Activated CD4-positive, alpha-beta T cell treated with anti-CD3 and anti-CD28 coated beads for 36 hours (primary cell): ENCODE measurements around the gene AP2A1. TPM values are rescaled to one million over a fixed set of nuclear protein-coding genes. Genes with fewer than 3 reads are reported as not detected.
A peak's percentile ranks its signal among the peaks of the same experiment; 100 is the strongest.

Experiments
- ATAC-seq: fragments of 200-7000 bp; cut with Tn5 transposase; one replicate; pipeline ENCODE4 v1.10.0; 2021; ENCODE audit warnings: mild to moderate bottlenecking, moderate library complexity
- CTCF ChIA-PET: fragments of 350-600 bp; sonication (Branson Sonifier 250); formaldehyde crosslinking; loops from one replicate; lab custom pipeline; 2021; ENCODE audit warnings: antibody characterized with exemption; lab: Charles Lee
- POLR2A ChIA-PET: fragments of 350-600 bp; sonication (Branson Sonifier 250); formaldehyde crosslinking; loops from one replicate; lab custom pipeline; 2021; ENCODE audit warnings: antibody characterized with exemption, inconsistent platforms; lab: Charles Lee
- DNase-seq: peaks from one replicate; pipeline ENCODE4 v3.0.0-alpha.2; 2020
- H3K27ac Mint-ChIP-seq: one replicate; pipeline ENCODE4 v1.8.0; 2021; ENCODE audit warnings: mixed read lengths
- H3K27me3 Mint-ChIP-seq: one replicate; pipeline ENCODE4 v1.8.0; 2021; ENCODE audit warnings: mixed read lengths
- H3K36me3 Mint-ChIP-seq: one replicate; pipeline ENCODE4 v1.8.0; 2021; ENCODE audit warnings: low read depth, mixed read lengths
- H3K4me1 Mint-ChIP-seq: one replicate; pipeline ENCODE4 v1.8.0; 2021; ENCODE audit warnings: mixed read lengths
- H3K4me3 Mint-ChIP-seq: one replicate; pipeline ENCODE4 v1.8.0; 2021; ENCODE audit warnings: mild to moderate bottlenecking, moderate library complexity, mixed read lengths
- H3K9me3 Mint-ChIP-seq: one replicate; pipeline ENCODE4 v1.8.0; 2021; ENCODE audit warnings: low read depth, mixed read lengths
- intact Hi-C, 2 experiments: fragments of 100-400 bp; cut with DNase I in 1 of 2; cut with micrococcal nuclease in 1 of 2; formaldehyde crosslinking; loops; one replicate each; pipeline versions ENCODE4 v1.14.2 to v1.15.1; 2022 to 2024; cut with DNase I, micrococcal nuclease
- total RNA-seq, 2 experiments: library from RNA; stranded (reverse); gene quantifications; one replicate each; pipeline ENCODE4 v1.2.3, GENCODE V29; 2021

Gene AP2A1
- total RNA-seq, 2 experiments from 2014 or later: 79.4 to 102 TPM

DNA sequence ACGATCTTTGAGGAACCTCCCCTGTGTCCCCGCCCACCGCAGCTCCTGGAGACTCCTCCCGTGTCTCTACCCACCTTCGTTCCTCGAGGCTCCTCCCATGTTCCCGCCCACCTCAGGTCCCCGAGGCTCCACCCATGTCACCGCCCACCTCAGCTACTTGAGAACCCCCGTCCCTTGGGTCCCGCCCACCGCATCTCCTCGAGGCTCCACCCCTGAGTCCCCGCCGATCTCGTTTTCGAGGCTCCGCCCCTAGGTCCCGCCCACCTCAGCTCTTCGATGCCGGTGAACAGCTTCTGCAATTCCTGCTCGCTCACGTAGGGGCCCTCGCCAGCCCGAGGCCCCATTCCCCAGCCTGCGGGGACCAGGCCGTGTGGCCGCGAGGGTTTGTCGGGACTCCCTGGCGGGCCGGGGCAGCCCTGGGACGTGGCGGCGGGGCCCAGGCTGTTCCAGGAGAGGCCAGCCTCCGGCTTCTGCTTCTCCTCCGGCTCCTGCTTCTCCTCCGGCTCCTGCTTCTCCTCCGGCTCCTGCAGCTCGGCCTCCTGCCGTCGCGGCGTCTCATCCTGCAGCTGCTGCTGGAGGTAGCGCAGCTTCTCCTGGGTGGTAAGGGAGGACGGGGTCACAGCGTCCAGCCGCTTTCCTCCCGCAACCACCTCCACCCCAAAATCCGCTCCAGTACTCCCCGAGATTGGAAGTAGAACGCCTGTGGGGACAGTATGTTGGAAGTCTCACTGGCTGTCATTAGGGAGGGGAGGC is 20.4 kb upstream of the AP2A1 start:
- ATAC-seq: peak; percentile 82
- H3K27ac Mint-ChIP-seq: no peak overlapping the region
- peaks cover 2% of the 10 kb centered on the region for H3K27me3 Mint-ChIP-seq
- POLR2A ChIA-PET: no interaction called here
- CTCF ChIA-PET: interaction anchor here (1.2 kb wide), 1 partner anchor 30 kb away, joined by 5 read pairs; no protein-coding TSS in a partner anchor
- no peak overlapping the region for H3K4me3 Mint-ChIP-seq
- DNase-seq: peak; percentile 82
- no peaks in the 10 kb centered on the region for H3K36me3 Mint-ChIP-seq
- no peaks in the 10 kb centered on the region for H3K9me3 Mint-ChIP-seq
- intact Hi-C loops: no loop called here
- no peaks in the 10 kb centered on the region for H3K4me1 Mint-ChIP-seq

DNA sequence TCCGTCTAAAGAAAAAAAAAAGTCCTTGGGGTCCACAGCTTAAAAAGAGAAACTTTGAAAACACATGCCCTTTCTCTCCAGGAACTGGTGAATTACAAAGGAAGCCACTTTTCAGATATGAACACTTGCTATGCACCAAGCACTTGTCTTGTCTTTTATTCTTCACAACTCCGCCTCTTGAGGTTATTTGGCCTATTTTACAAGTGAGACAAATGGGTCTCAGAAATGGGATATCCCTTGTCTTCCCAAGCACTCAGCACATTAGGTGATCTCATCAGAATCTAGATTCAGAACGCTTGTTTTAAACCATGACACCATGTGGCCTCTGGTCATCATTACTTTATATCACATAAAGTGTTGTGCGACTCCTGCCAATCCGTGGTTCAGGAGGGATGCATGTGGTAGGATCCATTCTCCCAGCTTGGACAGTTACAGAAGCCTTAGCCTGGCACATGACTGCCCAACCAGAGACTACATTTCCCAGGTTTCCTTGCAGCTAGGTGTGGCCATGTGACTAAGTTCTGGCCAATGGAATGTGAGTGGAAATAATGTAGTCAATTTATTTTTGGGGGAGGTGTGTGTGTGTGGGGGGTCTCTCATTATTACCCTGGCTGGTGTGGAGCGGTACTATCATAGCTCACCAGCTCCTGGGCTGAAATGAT is 17.6 kb upstream of the AP2A1 start:
- H3K4me3 Mint-ChIP-seq: no peak overlapping the region
- POLR2A ChIA-PET: no interaction called here
- intact Hi-C loops: no loop called here
- H3K36me3 Mint-ChIP-seq: peaks cover 4% of the 10 kb centered on the region
- CTCF ChIA-PET: interaction anchor here (0.7 to 2.3 kb wide), 2 partner anchors 31 to 335 kb away, joined by 3 to 8 read pairs; no protein-coding TSS in a partner anchor
- no peaks in the 10 kb centered on the region for H3K9me3 Mint-ChIP-seq
- H3K27me3 Mint-ChIP-seq: peaks cover 2% of the 10 kb centered on the region
- no peaks in the 10 kb centered on the region for H3K4me1 Mint-ChIP-seq
- no peak overlapping the region for H3K27ac Mint-ChIP-seq
- no peak for DNase-seq
- ATAC-seq: no peak

DNA sequence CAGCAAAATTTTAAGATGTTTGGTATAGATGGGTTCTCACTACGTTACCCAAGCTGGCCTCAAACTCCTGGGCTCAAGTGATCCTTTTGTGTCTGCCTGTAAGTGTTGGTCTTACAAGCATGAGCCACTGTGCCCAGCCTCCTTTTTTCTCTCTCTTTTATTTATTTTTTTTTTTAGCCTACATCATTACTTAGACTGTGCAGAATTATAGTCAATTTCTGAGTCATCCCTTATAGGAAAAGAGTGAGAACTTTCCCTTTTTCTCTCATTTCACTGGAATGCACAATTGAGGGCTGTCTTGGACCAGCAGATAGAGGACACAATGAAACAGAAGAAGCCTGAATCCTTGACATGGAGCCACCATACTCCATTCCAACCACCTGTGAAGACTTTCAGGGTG is 17.0 kb upstream of the AP2A1 start:
- Mint-ChIP-seq H3K4me1 (no peaks in the 10 kb centered on the region), H3K9me3 (no peaks in the 10 kb centered on the region), H3K4me3 (no peak overlapping the region), H3K36me3 (peaks cover 4% of the 10 kb centered on the region), H3K27me3 (peaks cover 2% of the 10 kb centered on the region), H3K27ac (no peak overlapping the region)
- POLR2A ChIA-PET: no interaction called here
- ATAC-seq (no peak), DNase-seq (no peak)
- intact Hi-C loops: no loop called here
- CTCF ChIA-PET: interaction anchor here (0.6 to 2.3 kb wide), 3 partner anchors 8 to 185 kb away, joined by 3 to 8 read pairs (median 3); no protein-coding TSS in a partner anchor

DNA sequence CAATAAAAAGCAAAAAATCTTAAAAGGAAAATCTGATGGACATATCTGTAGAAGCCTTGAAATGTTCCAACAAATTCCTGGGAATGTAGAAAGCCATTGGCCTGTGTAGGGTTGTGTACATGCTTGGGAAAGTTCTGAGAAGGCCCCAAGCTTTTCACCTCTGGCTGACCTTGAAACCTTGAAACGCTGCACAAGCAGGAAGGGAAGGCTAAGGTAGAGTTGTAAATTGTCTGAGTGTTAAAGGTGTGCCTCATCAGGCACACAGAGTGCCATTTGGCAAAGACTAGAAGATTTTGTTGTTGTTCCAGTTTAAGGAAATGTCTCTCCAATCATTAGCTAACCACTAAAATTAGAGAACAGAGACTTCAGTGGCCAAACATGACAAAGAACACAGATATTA is 14.1 kb upstream of the AP2A1 start:
- Mint-ChIP-seq H3K9me3 (peaks cover 2% of the 10 kb centered on the region), H3K4me1 (no peaks in the 10 kb centered on the region), H3K4me3 (no peak overlapping the region), H3K36me3 (peaks cover 6% of the 10 kb centered on the region), H3K27me3 (no peaks in the 10 kb centered on the region), H3K27ac (no peak overlapping the region)
- ChIA-PET CTCF (no interaction called here), POLR2A (interaction anchor here (0.6 kb wide), 1 partner anchor 37 kb away, joined by 3 read pairs; no protein-coding TSS in a partner anchor)
- ATAC-seq (no peak), DNase-seq (no peak)
- intact Hi-C loops: no loop called here

DNA sequence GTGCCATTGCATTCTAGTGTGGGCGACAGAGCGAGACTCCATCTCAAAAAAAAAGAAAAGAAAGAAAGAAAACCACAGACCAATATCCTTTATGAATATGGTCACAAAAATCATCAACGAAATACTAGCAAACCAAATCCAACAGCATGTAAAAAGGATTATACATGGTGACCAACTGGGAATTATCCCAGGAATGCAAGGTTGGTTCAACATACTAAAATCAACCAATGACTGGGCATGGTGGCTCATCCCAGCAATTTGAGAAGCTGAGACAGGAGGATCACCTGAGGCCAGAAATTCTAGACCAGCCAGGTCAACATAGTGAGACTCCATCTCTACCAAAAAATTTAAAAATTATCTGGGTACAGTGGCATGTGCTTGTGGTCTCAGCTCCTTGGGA is 10.8 kb upstream of the AP2A1 start:
- H3K27ac Mint-ChIP-seq: no peak overlapping the region
- H3K36me3 Mint-ChIP-seq: peaks cover 6% of the 10 kb centered on the region
- no peak overlapping the region for H3K4me3 Mint-ChIP-seq
- DNase-seq (no peak), ATAC-seq (no peak)
- intact Hi-C loops: no loop called here
- H3K9me3 Mint-ChIP-seq: peaks cover 2% of the 10 kb centered on the region
- no peaks in the 10 kb centered on the region for H3K27me3 Mint-ChIP-seq
- H3K4me1 Mint-ChIP-seq: no peaks in the 10 kb centered on the region
- ChIA-PET POLR2A (no interaction called here), CTCF (interaction anchor here (0.6 to 1.2 kb wide), 3 partner anchors 15 to 250 kb away, joined by 3 to 4 read pairs (median 3); no protein-coding TSS in a partner anchor)

DNA sequence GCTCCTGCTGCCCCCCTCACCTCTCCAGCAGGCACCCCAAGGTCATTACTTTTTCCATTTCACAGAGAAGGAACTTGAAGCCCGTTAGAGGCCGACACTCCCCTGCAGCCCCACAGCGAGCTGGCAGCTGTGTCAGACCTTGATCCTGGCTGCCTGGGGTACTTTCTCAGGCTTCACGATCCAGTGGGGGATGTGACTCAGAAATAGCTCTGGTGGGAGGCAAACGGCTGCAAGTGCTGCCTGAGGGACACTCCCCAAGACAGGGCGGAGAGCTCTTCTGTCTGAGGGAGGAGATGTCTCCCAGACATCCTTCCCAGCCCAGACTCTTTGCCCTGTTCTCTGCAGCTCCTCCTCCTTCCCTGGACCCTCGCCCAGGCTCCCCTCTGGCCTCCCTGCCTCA is 8.5 kb upstream of the AP2A1 start:
- Mint-ChIP-seq H3K27me3 (no peaks in the 10 kb centered on the region), H3K9me3 (peaks cover 2% of the 10 kb centered on the region), H3K27ac (no peak overlapping the region), H3K4me1 (no peaks in the 10 kb centered on the region), H3K36me3 (peaks cover 2% of the 10 kb centered on the region), H3K4me3 (no peak overlapping the region)
- ChIA-PET POLR2A (no interaction called here), CTCF (interaction anchor here (1.0 to 1.1 kb wide), 2 partner anchors 40 to 90 kb away, joined by 3 read pairs; no protein-coding TSS in a partner anchor)
- DNase-seq: no peak
- no peak for ATAC-seq
- intact Hi-C loops: no loop called here

DNA sequence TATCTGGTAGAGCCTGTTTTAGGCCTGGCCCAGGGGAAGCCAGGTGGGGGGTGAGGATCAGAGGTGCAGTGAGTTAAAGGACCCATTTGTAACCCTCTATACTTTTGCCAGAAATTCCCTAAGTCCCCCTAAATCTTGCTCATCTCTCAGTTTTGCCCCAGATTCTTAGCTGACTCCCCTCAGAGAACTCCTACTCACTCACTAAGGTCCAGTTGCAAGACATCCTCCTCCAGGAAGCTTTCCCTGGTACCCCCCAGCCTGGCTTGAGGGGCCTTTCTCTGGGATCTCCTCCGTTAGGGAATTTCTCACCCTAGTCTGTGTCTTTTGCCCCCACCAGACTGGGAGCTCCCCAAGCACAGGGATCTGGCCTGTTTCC is 5.6 kb upstream of the AP2A1 start:
- Mint-ChIP-seq H3K27me3 (no peaks in the 10 kb centered on the region), H3K27ac (peak overlapping the region; percentile 67), H3K4me3 (peak overlapping the region; percentile 60), H3K36me3 (no peaks in the 10 kb centered on the region), H3K4me1 (peaks cover 9% of the 10 kb centered on the region), H3K9me3 (no peaks in the 10 kb centered on the region)
- DNase-seq: no peak
- POLR2A ChIA-PET: no interaction called here
- intact Hi-C loops: no loop called here
- CTCF ChIA-PET: interaction anchor here (0.7 kb wide), 1 partner anchor 126 kb away, joined by 3 read pairs; no protein-coding TSS in a partner anchor
- no peak for ATAC-seq

DNA sequence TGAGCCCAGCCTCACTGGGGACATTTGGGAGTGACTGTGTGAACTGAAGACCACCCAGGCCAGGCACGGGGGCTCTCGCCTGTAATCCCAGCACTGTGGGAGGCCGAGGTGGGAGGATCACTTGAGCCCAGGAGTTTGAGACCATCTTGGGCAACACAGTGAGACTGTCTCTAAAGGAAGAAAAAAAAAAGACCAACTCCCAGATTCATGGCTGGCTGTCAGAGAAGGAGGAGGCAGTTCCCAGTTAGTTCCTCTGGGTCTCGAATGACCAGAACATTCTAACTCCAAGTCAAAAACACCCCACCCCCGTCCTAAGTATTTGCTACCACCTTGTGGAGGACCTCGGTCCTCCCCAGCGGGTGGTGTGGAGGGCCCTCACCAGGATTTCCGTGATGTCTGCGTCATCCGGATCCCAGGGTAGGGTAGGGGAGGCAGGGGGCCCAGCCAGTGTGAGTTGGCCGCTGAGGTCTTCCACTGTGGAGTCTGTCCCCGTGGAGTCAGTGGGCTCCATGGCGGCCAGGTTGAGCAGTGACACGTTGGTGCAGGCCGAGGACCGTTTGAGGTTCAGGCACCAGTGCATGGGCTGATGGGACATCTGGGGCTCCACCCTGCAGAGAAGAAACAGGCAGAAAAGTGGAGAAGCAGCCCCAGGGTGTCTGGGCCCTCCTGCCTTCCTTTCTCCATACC is 5.0 kb upstream of the AP2A1 start:
- H3K4me1 Mint-ChIP-seq: peaks cover 13% of the 10 kb centered on the region
- H3K4me3 Mint-ChIP-seq: peak overlapping the region; percentile 60
- no peaks in the 10 kb centered on the region for H3K36me3 Mint-ChIP-seq
- no peaks in the 10 kb centered on the region for H3K27me3 Mint-ChIP-seq
- ATAC-seq (no peak), DNase-seq (peak; percentile 55)
- CTCF ChIA-PET: interaction anchor here (0.7 kb wide), 1 partner anchor 126 kb away, joined by 3 read pairs; no protein-coding TSS in a partner anchor
- peak overlapping the region; percentile 67 for H3K27ac Mint-ChIP-seq
- POLR2A ChIA-PET: no interaction called here
- intact Hi-C loops: no loop called here
- no peaks in the 10 kb centered on the region for H3K9me3 Mint-ChIP-seq

DNA sequence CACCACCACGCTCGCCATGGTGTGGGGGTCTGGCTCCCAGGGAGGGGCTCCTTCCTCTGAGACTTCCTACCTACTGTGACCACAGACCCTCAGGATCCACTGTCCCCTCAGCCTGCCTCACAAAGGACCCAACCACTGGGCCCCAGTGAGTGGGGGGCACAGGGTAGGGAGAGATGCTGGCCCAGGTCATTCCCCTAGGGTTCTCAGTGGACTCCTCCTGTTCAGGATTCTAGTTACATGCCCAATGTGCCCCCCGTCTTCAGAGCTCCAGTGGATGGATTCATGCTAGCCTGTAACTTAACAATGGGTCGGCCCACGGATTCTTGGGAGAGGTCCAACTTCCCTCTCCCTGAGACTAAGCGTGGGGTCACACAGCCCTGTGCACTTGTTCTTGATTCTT is 3.6 kb upstream of the AP2A1 start, which contains the start of gene TSKS:
TSS of gene TSKS (minus strand) at position 77 of the 400 bp plus-strand sequence. CDS start at position 18, 59 bp downstream.
- no peaks in the 10 kb centered on the region for H3K27me3 Mint-ChIP-seq
- peak within 1 kb of the TSS; percentile 60 for H3K4me3 Mint-ChIP-seq
- ChIA-PET POLR2A (no interaction called here), CTCF (no interaction called here)
- DNase-seq (no peak), ATAC-seq (no peak)
- intact Hi-C loops: no loop called here
- H3K4me1 Mint-ChIP-seq: peaks cover 24% of the 10 kb centered on the region
- H3K9me3 Mint-ChIP-seq: no peaks in the 10 kb centered on the region
- H3K36me3 Mint-ChIP-seq: no peaks in the 10 kb centered on the region
- peak within 1 kb of the TSS; percentile 67 for H3K27ac Mint-ChIP-seq

DNA sequence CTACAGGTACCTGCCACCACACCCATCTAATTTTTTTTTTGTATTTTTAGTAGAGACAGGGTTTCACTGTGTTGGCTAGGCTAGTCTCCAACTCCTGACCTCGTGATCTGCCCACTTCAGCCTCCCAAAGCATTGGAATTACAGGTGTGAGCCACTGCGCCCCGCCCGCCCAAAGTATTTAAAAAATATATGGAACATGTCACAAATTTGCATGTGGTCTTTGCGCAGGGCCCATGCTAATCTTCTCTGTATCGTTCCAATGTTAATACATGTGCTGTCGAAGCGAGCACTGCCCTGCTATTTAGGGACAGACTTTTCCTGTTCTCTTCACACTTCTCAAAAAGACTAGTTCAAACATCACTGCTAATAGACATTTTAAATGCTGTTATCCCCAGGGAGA is 2.5 kb upstream of the AP2A1 start:
- no peak overlapping the region for H3K4me3 Mint-ChIP-seq
- H3K4me1 Mint-ChIP-seq: peaks cover 32% of the 10 kb centered on the region
- ChIA-PET POLR2A (no interaction called here), CTCF (no interaction called here)
- H3K27me3 Mint-ChIP-seq: no peaks in the 10 kb centered on the region
- ATAC-seq (no peak), DNase-seq (no peak)
- H3K27ac Mint-ChIP-seq: no peak overlapping the region
- H3K36me3 Mint-ChIP-seq: peaks cover 3% of the 10 kb centered on the region
- intact Hi-C loops: no loop called here
- H3K9me3 Mint-ChIP-seq: no peaks in the 10 kb centered on the region
